NCI-H748 treated with DMSO at 0.1 percent for 48 hours (cell line): ENCODE measurements around the gene NCF2.

Experiments used
- DNase-seq: peaks from one replicate; lab custom pipeline; 2025; lab: John Stamatoyannopoulos, UW

The NCF2 gene

GRCh38 chr1:183583466-183583865 lies 6.8 kb downstream of the NCF2 start:
- DNase-seq, result no peak

- DNase-seq, result no peak
Measured at GRCh38 chr1:183582021-183582713, 8.1 kb downstream of the NCF2 start.

- DNase-seq, result no peak
Measured at GRCh38 chr1:183580281-183580682, 10.0 kb downstream of the NCF2 start.

GRCh38 chr1:183578856-183579255 lies 11.4 kb downstream of the NCF2 start:
- DNase-seq, result no peak

- no peak for DNase-seq
Measured at GRCh38 chr1:183577897-183578465, 12.3 kb downstream of the NCF2 start.

- DNase-seq, result no peak
Measured at GRCh38 chr1:183576537-183576936, 13.7 kb downstream of the NCF2 start.

GRCh38 chr1:183575606-183576005 lies 14.7 kb downstream of the NCF2 start:
- no peak for DNase-seq

GRCh38 chr1:183572721-183573120 lies 17.5 kb downstream of the NCF2 start:
- no peak for DNase-seq

GRCh38 chr1:183571678-183572268 lies 18.5 kb downstream of the NCF2 start:
- DNase-seq, result no peak

GRCh38 chr1:183570451-183570850 lies 19.8 kb downstream of the NCF2 start:
- no peak for DNase-seq

- DNase-seq, result no peak
Measured at GRCh38 chr1:183569801-183570200, 20.5 kb downstream of the NCF2 start.

GRCh38 chr1:183569141-183569540 lies 21.1 kb downstream of the NCF2 start:
- no peak for DNase-seq

- DNase-seq, result no peak
Measured at GRCh38 chr1:183568176-183569021, 21.9 kb downstream of the NCF2 start.

- DNase-seq, result no peak
Measured at GRCh38 chr1:183567584-183567983, 22.7 kb downstream of the NCF2 start.

- no peak for DNase-seq
Measured at GRCh38 chr1:183566026-183566425, 24.2 kb downstream of the NCF2 start.

GRCh38 chr1:183565261-183565660 lies 25.0 kb downstream of the NCF2 start:
- no peak for DNase-seq

GRCh38 chr1:183562701-183563100 lies 27.6 kb downstream of the NCF2 start:
- no peak for DNase-seq

- DNase-seq, result no peak
Measured at GRCh38 chr1:183559061-183559460, 31.2 kb downstream of the NCF2 start.

- DNase-seq, result no peak
Measured at GRCh38 chr1:183554577-183554976, 35.7 kb downstream of the NCF2 start.

- DNase-seq, result no peak
Measured at GRCh38 chr1:183553764-183554163, 36.5 kb downstream of the NCF2 start.

GRCh38 chr1:183553331-183553730 lies 36.9 kb downstream of the NCF2 start:
- DNase-seq, result no peak

GRCh38 chr1:183552891-183553290 lies 37.4 kb downstream of the NCF2 start:
- no peak for DNase-seq

- DNase-seq, result no peak
Measured at GRCh38 chr1:183552441-183552840, 37.8 kb downstream of the NCF2 start.
